Ishikawa (cell line): ENCODE measurements around the gene ITGA11.

Experiments
- CEBPB ChIP-seq: IDR thresholded peaks from 2 replicates; pipeline ENCODE4 v1.6.1; 2012
- EP300 ChIP-seq: IDR thresholded peaks from 2 replicates; pipeline ENCODE4 v1.6.1; 2012; ENCODE audit warnings: borderline replicate concordance
- FOXM1 ChIP-seq: IDR thresholded peaks from 2 replicates; pipeline ENCODE4 v1.6.1; 2012; ENCODE audit warnings: low read depth, borderline replicate concordance
- NFIC ChIP-seq: IDR thresholded peaks from 2 replicates; pipeline ENCODE4 v1.6.1; 2012
- RAD21 ChIP-seq: IDR thresholded peaks from 2 replicates; pipeline ENCODE4 v1.6.1; 2012; ENCODE audit warnings: low read depth
- TEAD4 ChIP-seq: IDR thresholded peaks from 2 replicates; pipeline ENCODE4 v1.6.1; 2012
- YY1 ChIP-seq: IDR thresholded peaks from 2 replicates; pipeline ENCODE4 v1.6.1; 2012; ENCODE audit warnings: low read depth
- TF ChIP-seq, protein P1 (sequence below): IDR thresholded peaks from 2 replicates; pipeline ENCODE4 v1.6.1; 2012; ENCODE audit warnings: low read depth, mild to moderate bottlenecking

DNA sequence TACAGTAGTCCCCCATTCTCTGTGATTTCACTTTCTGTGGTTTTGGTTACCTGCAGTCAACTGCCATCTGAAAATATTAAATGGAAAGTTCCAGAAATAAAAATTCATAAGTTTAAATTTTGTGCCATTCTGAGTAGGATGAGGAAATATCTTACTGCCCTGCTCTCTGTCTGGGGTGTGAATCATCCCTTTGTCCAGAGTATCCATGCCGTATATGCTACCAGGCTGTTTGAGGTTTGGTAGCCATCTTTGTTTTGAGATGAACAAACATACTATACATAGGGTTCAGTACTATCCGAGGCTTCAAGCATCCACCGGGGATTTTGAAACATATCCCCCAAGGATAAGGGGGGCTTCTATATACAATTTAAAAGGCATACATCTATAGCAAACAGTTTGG is 170.7 kb downstream of the ITGA11 start:
- no peak for TF ChIP-seq RAD21
- TF ChIP-seq, protein P1, sequence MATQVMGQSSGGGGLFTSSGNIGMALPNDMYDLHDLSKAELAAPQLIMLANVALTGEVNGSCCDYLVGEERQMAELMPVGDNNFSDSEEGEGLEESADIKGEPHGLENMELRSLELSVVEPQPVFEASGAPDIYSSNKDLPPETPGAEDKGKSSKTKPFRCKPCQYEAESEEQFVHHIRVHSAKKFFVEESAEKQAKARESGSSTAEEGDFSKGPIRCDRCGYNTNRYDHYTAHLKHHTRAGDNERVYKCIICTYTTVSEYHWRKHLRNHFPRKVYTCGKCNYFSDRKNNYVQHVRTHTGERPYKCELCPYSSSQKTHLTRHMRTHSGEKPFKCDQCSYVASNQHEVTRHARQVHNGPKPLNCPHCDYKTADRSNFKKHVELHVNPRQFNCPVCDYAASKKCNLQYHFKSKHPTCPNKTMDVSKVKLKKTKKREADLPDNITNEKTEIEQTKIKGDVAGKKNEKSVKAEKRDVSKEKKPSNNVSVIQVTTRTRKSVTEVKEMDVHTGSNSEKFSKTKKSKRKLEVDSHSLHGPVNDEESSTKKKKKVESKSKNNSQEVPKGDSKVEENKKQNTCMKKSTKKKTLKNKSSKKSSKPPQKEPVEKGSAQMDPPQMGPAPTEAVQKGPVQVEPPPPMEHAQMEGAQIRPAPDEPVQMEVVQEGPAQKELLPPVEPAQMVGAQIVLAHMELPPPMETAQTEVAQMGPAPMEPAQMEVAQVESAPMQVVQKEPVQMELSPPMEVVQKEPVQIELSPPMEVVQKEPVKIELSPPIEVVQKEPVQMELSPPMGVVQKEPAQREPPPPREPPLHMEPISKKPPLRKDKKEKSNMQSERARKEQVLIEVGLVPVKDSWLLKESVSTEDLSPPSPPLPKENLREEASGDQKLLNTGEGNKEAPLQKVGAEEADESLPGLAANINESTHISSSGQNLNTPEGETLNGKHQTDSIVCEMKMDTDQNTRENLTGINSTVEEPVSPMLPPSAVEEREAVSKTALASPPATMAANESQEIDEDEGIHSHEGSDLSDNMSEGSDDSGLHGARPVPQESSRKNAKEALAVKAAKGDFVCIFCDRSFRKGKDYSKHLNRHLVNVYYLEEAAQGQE, result no peak
- no peak for TF ChIP-seq NFIC
- TF ChIP-seq EP300, result no peak
- no peak for TF ChIP-seq CEBPB
- no peak for TF ChIP-seq FOXM1
- TF ChIP-seq TEAD4, result no peak
- TF ChIP-seq YY1, result no peak
